HFFc6 (cell line): ENCODE results near the gene CENPP. TPM values are rescaled to one million over a fixed set of nuclear protein-coding genes. Genes with fewer than 3 reads are reported as not detected.

Experiments used
- DNase-seq: peaks from one replicate; pipeline ENCODE4 v3.0.0-alpha.2; 2018
- H3K27ac Mint-ChIP-seq: 2 replicates; pipeline ENCODE4 v1.8.0; 2020; ENCODE audit warnings: mild to moderate bottlenecking, mixed read lengths
- H3K27me3 Mint-ChIP-seq: 2 replicates; pipeline ENCODE4 v1.8.0; 2021; ENCODE audit warnings: mild to moderate bottlenecking, moderate library complexity, mixed read lengths; ENCODE audit not compliant: insufficient read depth
- H3K36me3 Mint-ChIP-seq: 2 replicates; pipeline ENCODE4 v1.8.0; 2021; ENCODE audit warnings: low read depth, mixed read lengths
- H3K4me1 Mint-ChIP-seq: 2 replicates; pipeline ENCODE4 v1.8.0; 2020; ENCODE audit warnings: low read depth, mixed read lengths
- H3K4me3 Mint-ChIP-seq: 2 replicates; pipeline ENCODE4 v1.8.0; 2020; ENCODE audit warnings: mild to moderate bottlenecking, moderate library complexity, mixed read lengths
- H3K9me3 Mint-ChIP-seq: 2 replicates; pipeline ENCODE4 v1.8.0; 2020; ENCODE audit warnings: mild to moderate bottlenecking, mixed read lengths
- CTCF ChIP-seq: fragments of 200-600 bp; sonication (generic); IDR thresholded peaks from 2 replicates; pipeline ENCODE4 v1.5.0; 2021; ENCODE audit warnings: antibody characterized with exemption, mild to moderate bottlenecking
- total RNA-seq, 6 experiments: library from RNA; stranded (reverse); fragmentation: NEBNext Ultra II Directional; extraction: Animal tissue kit (Norgen Biotek cat#: 25700); gene quantifications; 2 replicates in 1 of 6; 3 replicates in 5 of 6; pipeline ENCODE4 v1.2.3, GENCODE V29; 2021

Gene CENPP
- total RNA-seq, 6 experiments from 2014 or later: 3.0 to 7.0 (median 6.0) TPM

GRCh38 chr9:92488681-92489550 is 163.2 kb downstream of the CENPP start:
- peak overlapping the region; percentile 58 for H3K27ac Mint-ChIP-seq
- H3K36me3 Mint-ChIP-seq: no peaks in the 10 kb centered on the region
- peaks cover 30% of the 10 kb centered on the region for H3K4me1 Mint-ChIP-seq
- H3K9me3 Mint-ChIP-seq: no peaks in the 10 kb centered on the region
- no peaks in the 10 kb centered on the region for H3K27me3 Mint-ChIP-seq
- DNase-seq: peak; percentile 32
- no peak overlapping the region; the same call in 1 of the 2 replicates for H3K4me3 Mint-ChIP-seq
- no peak for TF ChIP-seq CTCF

GRCh38 chr9:92492781-92493401 is 167.1 kb downstream of the CENPP start:
- peaks cover 52% of the 10 kb centered on the region for H3K4me1 Mint-ChIP-seq

GRCh38 chr9:92493749-92494387 is 168.1 kb downstream of the CENPP start:
- H3K36me3 Mint-ChIP-seq: no peaks in the 10 kb centered on the region
- H3K27ac Mint-ChIP-seq: no peak overlapping the region
- DNase-seq: no peak
- H3K4me1 Mint-ChIP-seq: peaks cover 50% of the 10 kb centered on the region
- no peak for TF ChIP-seq CTCF
- H3K27me3 Mint-ChIP-seq: no peaks in the 10 kb centered on the region
- H3K4me3 Mint-ChIP-seq: no peak overlapping the region
- H3K9me3 Mint-ChIP-seq: no peaks in the 10 kb centered on the region

More at GRCh38 chr9:92492781-92493401, 167.1 kb downstream of the CENPP start:
- no peak for DNase-seq
- Mint-ChIP-seq H3K27me3 (no peaks in the 10 kb centered on the region), H3K4me3 (no peak overlapping the region), H3K36me3 (no peaks in the 10 kb centered on the region), H3K9me3 (no peaks in the 10 kb centered on the region), H3K27ac (no peak overlapping the region)
- no peak for TF ChIP-seq CTCF

- no peaks in the 10 kb centered on the region for H3K27me3 Mint-ChIP-seq
- TF ChIP-seq CTCF: no peak
- H3K4me1 Mint-ChIP-seq: peaks cover 50% of the 10 kb centered on the region
- no peak for DNase-seq
- no peaks in the 10 kb centered on the region for H3K9me3 Mint-ChIP-seq
- H3K4me3 Mint-ChIP-seq: no peak overlapping the region
- H3K27ac Mint-ChIP-seq: no peak overlapping the region
- no peaks in the 10 kb centered on the region for H3K36me3 Mint-ChIP-seq
Observed at GRCh38 chr9:92494856-92495255, 169.1 kb downstream of the CENPP start.

GRCh38 chr9:92496396-92497176 is 170.8 kb downstream of the CENPP start:
- Mint-ChIP-seq H3K27me3 (no peaks in the 10 kb centered on the region), H3K9me3 (no peaks in the 10 kb centered on the region), H3K4me1 (peaks cover 49% of the 10 kb centered on the region), H3K27ac (peak overlapping the region; percentile 66), H3K36me3 (no peaks in the 10 kb centered on the region), H3K4me3 (peak overlapping the region; percentile 70)
- no peak for TF ChIP-seq CTCF
- DNase-seq: no peak
